Iris pigment epithelial cell (primary cell): ENCODE measurements around the gene ZNF79.

Experiments used
- DNase-seq: peaks from one replicate; pipeline ENCODE4 v3.0.0-alpha.2; 2011; ENCODE audit warnings: low read depth

Gene ZNF79

DNA sequence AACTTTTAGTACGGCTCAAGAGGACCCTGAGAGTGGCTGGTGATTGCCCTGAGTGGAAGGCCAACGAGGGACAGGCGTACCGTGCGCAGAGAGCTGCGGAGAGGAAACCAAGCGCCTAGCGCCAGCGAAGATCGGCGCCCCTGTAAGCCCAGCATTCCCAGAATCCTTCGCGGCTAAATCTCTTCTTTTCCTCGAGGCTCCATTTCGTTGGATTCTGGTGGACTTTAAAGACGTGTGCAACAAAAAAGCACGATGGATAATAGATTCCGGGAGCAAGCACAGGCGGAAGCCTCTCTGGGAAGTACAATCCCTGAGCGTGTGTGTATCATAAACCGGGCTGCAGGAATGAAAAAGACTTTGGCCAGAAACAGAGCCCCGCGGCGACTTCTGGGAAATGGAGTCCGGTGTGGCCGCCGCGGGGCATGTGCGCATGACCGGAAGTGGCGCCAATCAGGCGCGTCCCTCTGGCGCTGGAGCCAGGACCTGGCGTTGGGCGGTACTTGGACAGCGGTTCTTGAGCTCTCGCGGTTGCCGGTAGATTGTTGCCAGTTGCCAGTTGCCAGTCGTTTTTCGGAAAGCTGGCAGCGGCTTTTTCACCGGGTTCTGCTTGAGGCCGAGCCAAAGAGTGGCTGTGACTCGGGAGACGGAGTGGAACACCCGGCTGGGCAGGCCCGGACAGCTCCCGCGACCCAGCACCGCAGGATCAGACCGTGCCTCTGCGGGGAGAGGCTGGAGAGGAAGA is at the start of gene ZNF79:
Gene ZNF79, plus strand, starts transcription at position 449 of the 742 bp plus-strand sequence. CDS start 406 bp downstream, outside the sequence.
- DNase-seq = peak; percentile 94

DNA sequence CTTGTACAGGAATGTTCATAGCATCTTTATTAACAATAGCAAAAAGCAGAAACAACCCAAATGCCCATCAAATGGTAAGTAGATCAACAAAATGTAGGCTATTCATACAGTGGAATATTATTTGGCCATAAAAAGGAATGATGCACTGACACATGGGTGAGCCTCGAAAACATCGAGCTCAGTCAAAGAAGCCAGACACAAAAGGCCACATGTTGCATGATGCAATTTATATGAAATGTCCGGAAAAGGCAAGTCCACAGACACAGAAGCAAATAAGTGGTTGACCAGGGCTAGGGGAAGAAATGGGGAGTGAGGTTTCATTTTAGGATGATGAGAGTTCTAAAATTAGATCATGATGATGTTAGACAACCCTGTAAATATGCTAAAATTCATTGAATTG is 43.7 kb upstream of the ZNF79 start:
- no peak for DNase-seq

- DNase-seq = no peak
Observed at GRCh38 chr9:127382541-127382940, 41.6 kb upstream of the ZNF79 start.

DNA sequence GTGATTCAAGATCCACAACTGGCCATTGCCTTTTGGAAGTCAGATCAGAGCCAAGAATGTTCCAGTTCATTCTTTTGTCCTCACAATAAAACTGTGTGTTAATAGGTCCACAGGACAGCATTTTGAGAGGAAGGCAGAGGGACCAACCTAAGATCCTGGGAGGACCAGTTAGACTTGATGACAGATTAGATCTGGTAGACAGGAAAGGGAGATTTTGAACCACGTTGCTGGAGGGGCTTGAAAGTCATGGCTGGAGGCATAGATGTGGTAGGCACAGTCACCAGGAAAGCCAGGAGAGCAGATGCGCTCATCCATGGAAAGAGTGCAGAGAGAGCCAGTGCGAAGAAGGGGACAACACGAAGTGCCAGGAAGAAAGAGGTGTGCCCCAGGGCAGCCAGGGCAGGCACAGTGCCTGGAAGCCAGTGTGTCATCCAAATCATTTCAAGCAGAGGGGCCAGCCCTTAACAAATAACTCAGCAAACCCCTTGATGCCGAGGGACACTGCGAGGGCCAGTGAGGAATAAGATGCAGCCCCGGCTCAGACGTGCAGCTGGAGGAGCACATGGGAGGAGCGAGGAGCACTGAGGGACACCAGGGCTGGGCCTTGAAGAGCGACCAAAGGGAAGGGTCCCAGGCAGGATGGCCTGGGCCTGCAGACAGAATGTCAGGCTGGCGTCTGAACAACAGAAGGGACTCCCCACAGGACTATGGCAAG is 40.0 kb upstream of the ZNF79 start:
- DNase-seq = no peak

GRCh38 chr9:127384901-127385300 is 39.3 kb upstream of the ZNF79 start:
- DNase-seq = no peak

- DNase-seq = no peak
Observed at GRCh38 chr9:127386249-127386648, 37.9 kb upstream of the ZNF79 start.

DNA sequence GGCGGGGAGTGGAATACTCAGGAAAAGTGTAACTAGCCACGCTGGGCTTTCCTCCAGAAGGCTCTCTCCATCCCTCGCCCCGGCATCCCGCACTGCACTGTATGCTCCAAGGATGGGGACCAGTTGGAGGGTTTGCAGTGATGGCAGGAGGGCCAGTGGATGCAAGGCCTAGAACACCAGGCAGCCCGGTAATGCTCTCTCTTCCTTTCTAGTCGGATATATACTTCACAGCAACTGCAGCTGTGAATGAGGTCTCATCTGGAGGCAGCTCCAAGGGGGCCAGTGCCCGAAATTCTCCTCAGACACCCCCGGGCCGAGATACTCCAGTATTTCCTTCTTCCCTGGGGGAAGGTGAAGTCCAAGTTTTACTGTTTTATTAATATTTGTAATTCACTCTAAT is 37.2 kb upstream of the ZNF79 start:
- DNase-seq = no peak

DNA sequence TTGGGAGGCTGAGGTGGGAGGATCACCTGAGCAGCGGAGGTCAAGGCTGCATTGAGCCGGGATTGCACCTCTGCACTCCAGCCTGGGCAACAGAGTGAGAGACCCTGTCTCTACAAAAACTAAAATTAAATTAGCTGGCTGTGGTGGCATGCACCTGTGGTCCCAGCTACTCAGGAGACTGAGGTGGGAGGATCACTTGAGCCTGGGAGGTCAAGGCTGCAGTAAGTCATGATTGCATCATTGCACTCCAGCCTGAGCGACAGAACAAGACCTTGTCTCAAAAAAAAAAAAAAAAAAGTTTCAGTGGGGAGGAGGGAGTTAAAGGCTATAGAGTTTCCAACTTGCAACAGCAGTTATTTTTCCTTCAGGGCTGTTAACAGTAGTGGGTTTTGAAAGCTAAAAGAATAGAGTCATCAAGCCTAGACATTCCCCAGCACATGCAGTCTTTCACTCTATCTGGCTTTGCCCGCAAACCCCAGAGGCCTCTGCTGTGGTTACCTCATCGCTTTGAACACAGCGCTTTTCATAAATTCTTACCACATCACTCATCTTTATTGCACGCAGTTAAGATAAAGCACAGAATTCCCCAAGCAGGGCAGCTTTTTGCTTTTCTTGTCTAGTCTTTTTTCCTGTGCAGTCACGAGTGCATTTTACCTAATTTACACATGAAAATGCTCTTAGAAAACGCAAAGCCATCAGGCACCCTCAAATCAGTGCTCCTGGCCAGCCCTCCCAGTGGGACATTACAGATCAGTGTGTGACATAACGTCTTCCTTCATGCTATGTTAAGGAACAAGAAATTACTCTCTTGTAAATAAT is 35.9 kb upstream of the ZNF79 start:
- DNase-seq = peak; percentile 99

DNA sequence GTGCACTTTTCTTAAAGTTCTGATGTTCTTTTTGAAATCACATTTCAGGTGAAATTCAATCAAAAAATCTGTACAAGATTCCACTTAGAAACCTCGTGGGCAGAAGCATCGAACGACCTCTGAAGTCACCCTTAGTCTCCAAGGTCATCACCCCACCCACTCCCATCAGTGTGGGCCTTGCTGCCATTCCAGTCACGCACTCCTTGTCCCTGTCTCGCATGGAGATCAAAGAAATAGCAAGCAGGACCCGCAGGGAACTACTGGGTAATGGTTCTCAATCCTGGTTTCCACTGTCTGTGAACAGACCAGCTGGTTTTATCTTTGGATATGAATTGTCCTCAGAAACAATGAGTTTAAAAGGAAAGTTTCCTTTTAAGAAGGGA is 35.3 kb upstream of the ZNF79 start:
- no peak for DNase-seq

DNA sequence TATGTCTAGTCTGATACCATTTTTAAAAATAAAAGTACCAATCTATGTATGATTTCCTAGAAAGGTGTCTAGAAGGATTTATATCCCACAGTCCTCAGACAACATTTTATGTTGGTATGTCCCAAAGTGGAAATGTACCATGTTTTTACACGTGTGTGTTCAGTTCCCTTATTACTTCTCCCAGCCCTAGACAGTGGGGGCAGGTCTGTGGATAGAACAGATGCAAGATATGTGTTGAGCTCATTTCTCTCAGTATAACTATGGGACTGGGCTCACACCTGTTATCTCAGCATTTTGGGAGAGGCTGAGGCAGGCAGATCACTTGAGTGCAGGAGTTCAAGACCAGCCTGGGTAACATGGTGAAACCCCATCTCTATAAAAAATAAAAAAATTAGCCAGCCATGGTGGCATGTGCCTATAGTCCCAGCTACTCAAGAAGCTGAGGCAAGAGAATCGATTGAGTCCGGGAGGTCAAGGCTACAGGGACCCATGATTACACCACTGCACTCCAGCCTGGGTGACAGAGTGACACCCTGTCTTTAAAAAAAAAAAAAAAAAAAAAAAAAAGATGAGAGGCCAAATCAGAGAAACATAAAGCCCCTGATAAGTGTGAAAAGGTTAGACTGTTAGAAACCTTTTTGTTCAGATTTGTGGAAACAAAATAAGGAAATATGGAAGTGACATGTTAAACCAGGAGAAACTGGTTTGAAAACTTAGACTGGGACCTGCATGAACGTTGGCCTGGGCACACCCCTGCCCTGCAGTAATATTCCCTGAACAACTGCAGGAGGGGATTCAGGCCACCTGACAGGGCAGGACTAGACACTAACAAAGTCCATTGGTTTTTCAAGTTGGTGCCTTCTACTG is 34.6 kb upstream of the ZNF79 start:
- no peak for DNase-seq

- DNase-seq = no peak
Observed at GRCh38 chr9:127390248-127390545, 34.0 kb upstream of the ZNF79 start.

GRCh38 chr9:127390563-127390962 is 33.6 kb upstream of the ZNF79 start:
- no peak for DNase-seq

- no peak for DNase-seq
Observed at GRCh38 chr9:127392166-127392565, 32.0 kb upstream of the ZNF79 start.

DNA sequence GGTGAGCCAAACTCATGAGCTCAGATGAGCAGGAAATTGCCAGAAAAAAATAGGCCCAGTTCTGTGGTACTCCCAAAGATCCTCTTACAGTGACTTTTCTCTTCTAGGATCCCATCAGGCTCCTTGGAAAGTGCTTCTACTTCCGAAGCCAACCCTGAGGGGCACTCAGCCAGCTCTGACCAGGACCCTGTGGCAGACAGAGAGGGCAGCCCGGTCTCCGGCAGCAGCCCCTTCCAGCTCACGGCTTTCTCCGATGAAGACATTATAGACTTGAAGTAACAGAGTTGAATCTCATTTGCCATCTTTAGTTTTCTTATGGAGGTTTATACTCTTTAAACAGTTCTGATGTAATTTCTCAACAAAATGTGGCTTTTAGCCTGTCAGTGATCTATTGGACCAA is 31.2 kb upstream of the ZNF79 start:
- no peak for DNase-seq

- peak; percentile 49 for DNase-seq
Observed at GRCh38 chr9:127393645-127394044, 30.5 kb upstream of the ZNF79 start.

DNA sequence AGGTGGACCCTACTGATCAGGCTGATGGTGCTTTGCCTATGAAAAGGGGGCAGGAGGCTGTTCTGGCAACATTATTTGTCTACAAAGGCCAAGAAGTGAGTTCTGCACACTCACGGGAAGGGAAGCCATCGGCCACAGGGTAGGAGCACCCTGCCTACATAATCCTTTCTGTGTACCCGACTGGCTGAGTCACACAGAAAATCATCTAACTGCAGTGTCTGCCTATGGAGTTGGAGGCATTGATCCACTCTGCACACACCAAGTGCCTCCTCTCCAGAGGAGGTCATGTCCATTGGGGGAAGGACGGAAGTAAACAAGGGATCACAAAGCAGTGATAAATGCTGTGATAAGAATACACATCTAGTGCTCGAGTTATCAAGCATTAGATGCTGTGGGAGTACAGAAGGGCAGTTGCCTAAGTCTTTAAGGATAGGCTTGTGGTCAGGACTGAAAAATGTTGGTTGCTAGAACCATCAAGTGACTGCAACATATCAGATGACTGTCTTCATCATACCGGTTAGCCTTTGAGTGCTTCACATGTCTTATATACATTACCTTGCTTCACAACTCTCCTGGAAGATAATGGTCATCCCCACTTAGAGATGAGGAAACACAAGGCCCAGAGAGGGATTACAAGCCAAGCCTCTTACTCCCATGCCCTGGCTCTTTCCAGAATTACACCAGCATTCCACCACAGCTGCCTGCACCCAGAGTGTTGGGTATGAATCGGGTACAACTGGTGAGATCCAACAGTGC is 28.5 kb upstream of the ZNF79 start:
- DNase-seq = peak; percentile 15

DNA sequence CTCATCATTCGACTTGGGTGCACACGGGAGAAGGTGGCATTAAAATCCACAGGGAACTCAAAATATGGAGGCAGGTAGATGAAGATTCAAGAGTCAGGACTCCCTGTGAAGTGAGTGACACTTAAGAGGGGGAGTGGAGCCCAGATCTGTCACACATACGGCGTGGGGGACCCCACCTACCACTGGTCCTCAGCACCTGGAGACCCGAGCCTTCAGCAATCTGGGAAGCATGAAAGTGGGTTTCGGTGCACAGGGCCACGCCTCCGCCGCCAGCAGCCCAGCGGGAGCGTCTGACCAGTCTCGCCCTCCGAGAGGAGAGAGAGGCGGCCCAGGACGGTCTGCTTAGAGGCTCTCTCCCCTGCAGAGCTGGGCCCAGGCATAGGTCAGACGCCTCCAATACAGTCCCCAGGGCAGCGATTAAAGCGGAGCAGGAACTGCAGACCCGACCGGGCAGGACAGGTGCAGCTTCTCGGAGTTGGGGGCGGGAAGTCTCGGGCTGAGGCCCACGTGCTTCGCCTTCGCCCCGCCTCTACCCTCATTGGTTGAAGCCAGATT is 27.9 kb upstream of the ZNF79 start:
- no peak for DNase-seq

- peak; percentile 99 for DNase-seq
Observed at GRCh38 chr9:127396808-127397645, 27.2 kb upstream of the ZNF79 start, which contains the start of gene SLC2A8. TSS of gene SLC2A8 (plus strand) at chr9:127397169. CDS start at chr9:127397231, 62 bp downstream.

GRCh38 chr9:127397646-127398274 is 26.4 kb upstream of the ZNF79 start:
- peak; percentile 39 for DNase-seq
